Renal cortical epithelial cell (primary cell): ENCODE data around the gene U2AF1L4. TPM values are rescaled to one million over a fixed set of nuclear protein-coding genes. Genes with fewer than 3 reads are reported as not detected.
A peak's percentile ranks its signal among the peaks of the same experiment; 100 is the strongest.

Source experiments
- DNase-seq: peaks from one replicate; pipeline ENCODE4 v3.0.0-alpha.2; 2011; ENCODE audit warnings: low read depth
- total RNA-seq: library from RNA; depleted of rRNA; stranded (reverse); fragments of >200 nt; gene quantifications from 2 replicates; pipeline ENCODE4 v1.2.3, GENCODE V29; 2014

U2AF1L4 gene
- total RNA-seq, 1 donor from 2014 or later: 7.2 TPM

DNA sequence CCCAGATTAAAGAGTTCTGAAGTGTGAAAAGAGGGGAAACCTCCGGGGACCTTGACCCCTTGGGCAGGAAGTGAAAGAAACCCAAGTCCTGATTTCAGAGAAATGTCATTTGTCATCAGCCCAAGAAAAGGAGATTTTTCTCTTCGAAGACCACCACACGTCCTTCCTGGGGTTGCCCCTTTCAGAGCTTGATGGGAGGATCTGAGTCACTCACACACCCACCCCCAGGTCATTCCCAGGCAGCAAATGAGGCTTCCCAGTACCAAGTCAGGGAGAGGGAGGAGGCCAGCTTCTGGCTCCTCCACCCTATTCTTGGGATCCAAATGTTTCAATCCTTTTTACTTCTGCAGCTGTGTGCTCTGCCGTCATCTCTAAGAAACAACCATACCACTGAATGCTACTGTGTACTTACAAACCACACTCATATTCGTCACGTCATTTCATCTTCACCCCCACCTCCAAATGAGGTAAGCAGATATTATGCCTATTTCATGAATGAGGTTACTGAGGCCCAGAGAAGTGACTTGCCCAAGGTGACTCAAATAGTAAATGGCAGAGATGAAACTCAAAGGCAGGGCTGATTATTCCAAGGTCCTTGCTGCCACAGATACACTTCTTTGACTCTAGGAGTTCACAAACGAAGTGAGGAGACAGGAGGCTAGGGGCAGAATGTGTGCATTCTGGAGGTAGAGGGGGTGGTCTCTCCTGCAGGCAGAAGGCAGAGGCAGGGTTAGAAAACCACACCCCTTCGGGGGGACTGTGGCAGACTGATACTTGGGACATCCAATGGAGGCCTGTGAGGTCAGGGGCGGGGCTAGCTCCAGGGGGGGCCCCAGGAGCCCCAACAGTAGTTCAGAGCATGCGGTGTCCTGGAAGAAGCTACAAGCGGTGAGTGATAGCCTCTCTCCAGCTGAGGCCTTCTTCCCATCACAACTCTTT, 32.4 kb downstream of the U2AF1L4 start:
- no peak for DNase-seq

GRCh38 chr19:35710784-35711723, 34.2 kb downstream of the U2AF1L4 start:
- DNase-seq: no peak

GRCh38 chr19:35708391-35708790, 36.8 kb downstream of the U2AF1L4 start:
- DNase-seq: no peak

DNA sequence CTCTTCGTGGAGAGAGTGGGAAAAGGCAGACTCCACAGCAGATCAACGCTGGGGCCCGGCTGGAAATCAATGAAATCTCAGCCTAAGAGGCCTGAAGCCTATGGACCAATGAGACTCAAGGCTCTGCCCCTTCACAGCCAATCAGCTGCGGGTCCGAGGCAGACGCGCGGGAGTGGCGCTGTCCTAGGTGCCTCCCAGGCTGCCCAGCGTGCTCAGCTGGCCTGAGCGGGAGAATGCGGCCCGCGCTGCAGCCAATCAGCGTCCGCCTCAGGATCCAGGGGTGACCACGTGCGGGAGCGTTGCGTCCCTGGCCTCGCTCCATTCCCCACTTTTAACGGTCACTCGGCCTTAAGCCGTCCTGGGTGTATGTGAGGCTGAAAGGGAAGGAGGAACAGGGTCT, 41.0 kb downstream of the U2AF1L4 start, which contains the start of gene ZBTB32:
Gene ZBTB32, plus strand, starts transcription at position 341 of the 400 bp plus-strand sequence. CDS start 10,069 bp downstream, outside the sequence.
- DNase-seq: peak; percentile 40

GRCh38 chr19:35703343-35703742, 41.9 kb downstream of the U2AF1L4 start:
- DNase-seq: no peak

GRCh38 chr19:35702223-35703012, 42.8 kb downstream of the U2AF1L4 start:
- peak; percentile 95 for DNase-seq

- no peak for DNase-seq
These were observed 48.4 kb downstream of the U2AF1L4 start for GRCh38 chr19:35696835-35697234.

DNA sequence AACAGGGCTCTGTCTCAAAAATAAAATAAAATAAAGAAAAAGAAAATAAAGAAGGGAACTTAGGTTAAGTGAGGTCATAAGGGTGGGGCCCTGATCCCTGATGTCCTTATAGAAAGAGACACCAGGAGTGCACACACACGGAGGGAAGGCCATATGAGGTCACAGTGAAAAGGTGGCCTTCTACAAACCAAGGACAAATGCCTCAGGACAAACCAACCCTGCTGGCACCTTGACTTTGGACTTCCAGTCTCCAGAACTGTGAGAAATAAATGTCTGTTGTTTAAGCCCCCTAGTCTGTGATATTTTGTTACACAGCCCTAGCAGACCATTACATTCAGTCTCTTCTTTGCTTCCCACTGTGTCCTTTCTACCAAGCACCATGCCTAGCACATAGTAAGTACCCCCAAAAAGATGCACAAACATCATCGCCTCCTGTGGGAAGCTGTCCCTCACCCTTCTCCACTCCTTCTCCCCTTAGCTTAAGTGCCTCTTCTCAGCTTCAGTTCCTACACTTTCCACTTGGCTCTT, 49.3 kb downstream of the U2AF1L4 start:
- no peak for DNase-seq

DNA sequence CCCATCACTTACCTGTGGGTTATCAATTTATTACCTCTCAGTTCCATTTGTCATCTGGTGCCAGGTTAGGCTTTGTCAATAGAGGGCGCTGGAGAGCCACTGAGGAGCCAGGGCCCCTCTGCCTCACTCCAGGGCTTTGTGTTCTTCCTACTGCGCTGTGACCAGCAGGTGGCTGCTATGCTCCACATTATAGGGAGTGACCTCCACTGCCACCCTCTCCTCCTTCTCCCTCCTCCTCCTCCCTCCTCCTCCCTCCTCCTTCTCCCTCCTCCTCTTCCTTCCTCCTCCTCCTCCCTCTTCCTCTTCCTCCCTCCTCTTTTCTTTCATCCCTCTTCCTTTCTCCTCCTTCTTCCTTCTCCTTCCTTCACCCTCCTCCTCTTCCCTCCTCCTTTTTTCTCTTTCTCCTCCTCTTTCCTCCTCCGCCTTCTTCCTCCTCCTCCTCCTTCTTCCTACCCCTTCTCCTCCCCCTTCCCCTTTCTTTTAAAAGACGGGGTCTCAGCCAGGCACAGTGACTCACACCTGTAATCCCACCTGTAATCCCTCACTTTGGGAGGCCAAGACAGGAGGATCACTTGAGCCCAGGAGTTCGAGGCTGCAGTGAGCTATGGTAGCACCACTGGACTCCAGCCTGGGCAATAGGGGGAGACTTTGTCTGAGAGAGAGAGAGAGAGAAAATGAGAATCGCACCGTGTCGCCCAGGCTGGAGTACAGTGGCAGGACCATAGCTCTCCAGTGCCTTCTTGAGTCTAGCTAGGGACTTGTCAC, 51.2 kb downstream of the U2AF1L4 start:
- peak; percentile 71 for DNase-seq

GRCh38 chr19:35693422-35693821, 51.8 kb downstream of the U2AF1L4 start:
- no peak for DNase-seq

Other genes starting within 250 kb of the U2AF1L4 start
- 52.7 and 144 TPM in 2 replicates for gene DMKN, start 231.8 kb downstream of the U2AF1L4 start, total RNA-seq
- 0.05 TPM in 1 of 2 replicates, not detected in the other for gene SBSN, start 217.1 kb downstream of the U2AF1L4 start, total RNA-seq
- gene GAPDHS, start 212.0 kb downstream of the U2AF1L4 start, total RNA-seq: not detected in 2 replicates
- gene TMEM147, start 199.8 kb downstream of the U2AF1L4 start, total RNA-seq: 76.1 and 93.6 TPM in 2 replicates
- not detected in 2 replicates for gene ATP4A, start 181.8 kb downstream of the U2AF1L4 start, total RNA-seq
- gene PMIS2, start 159.2 kb downstream of the U2AF1L4 start, total RNA-seq: not detected in 2 replicates
- 5.1 and 6.4 TPM in 2 replicates for gene HAUS5, start 132.7 kb downstream of the U2AF1L4 start, total RNA-seq
- gene RBM42, start 116.4 kb downstream of the U2AF1L4 start, total RNA-seq: 38.9 and 40.0 TPM in 2 replicates
- not detected in 2 replicates for gene ETV2, start 103.7 kb downstream of the U2AF1L4 start, total RNA-seq
- gene COX6B1, start 97.1 kb downstream of the U2AF1L4 start, total RNA-seq: 385 and 691 TPM in 2 replicates
- gene UPK1A, start 78.9 kb downstream of the U2AF1L4 start, total RNA-seq: not detected in 2 replicates
- not detected in 2 replicates for gene ZBTB32, start 40.9 kb downstream of the U2AF1L4 start, total RNA-seq
- 4.2 and 26.3 TPM in 2 replicates for gene KMT2B, start 27.4 kb downstream of the U2AF1L4 start, total RNA-seq
- 0.52 and 1.8 TPM in 2 replicates for gene IGFLR1, start 3.0 kb downstream of the U2AF1L4 start, total RNA-seq
- gene PSENEN, start 233 bp upstream of the U2AF1L4 start, total RNA-seq: 23.5 and 24.7 TPM in 2 replicates
- gene LIN37, start 3.2 kb upstream of the U2AF1L4 start, total RNA-seq: 2.6 and 6.4 TPM in 2 replicates
- gene HSPB6, start 11.6 kb upstream of the U2AF1L4 start, total RNA-seq: 0.52 and 0.65 TPM in 2 replicates
- 4.0 and 7.7 TPM in 2 replicates for gene PROSER3, start 12.8 kb upstream of the U2AF1L4 start, total RNA-seq
- gene ARHGAP33, start 30.1 kb upstream of the U2AF1L4 start, total RNA-seq: 0.17 and 5.1 TPM in 2 replicates
- 0.20 TPM in 1 of 2 replicates, not detected in the other for gene PRODH2, start 67.4 kb upstream of the U2AF1L4 start, total RNA-seq
- not detected in 2 replicates for gene NPHS1, start 107.1 kb upstream of the U2AF1L4 start, total RNA-seq
- gene KIRREL2, start 111.5 kb upstream of the U2AF1L4 start, total RNA-seq: not detected in 2 replicates
- gene APLP1, start 123.2 kb upstream of the U2AF1L4 start, total RNA-seq: 0.52 and 2.9 TPM in 2 replicates
- 4.2 and 8.7 TPM in 2 replicates for gene NFKBID, start 155.1 kb upstream of the U2AF1L4 start, total RNA-seq
- not detected in 2 replicates for gene HCST, start 157.1 kb upstream of the U2AF1L4 start, total RNA-seq
- not detected in 2 replicates for gene TYROBP, start 162.9 kb upstream of the U2AF1L4 start, total RNA-seq
- gene LRFN3, start 191.0 kb upstream of the U2AF1L4 start, total RNA-seq: 0.52 and 6.3 TPM in 2 replicates
- gene SDHAF1, start 249.8 kb upstream of the U2AF1L4 start, total RNA-seq: 9.4 and 10.4 TPM in 2 replicates